ENCODE data around the gene GBX2. TPM values are rescaled to one million over a fixed set of nuclear protein-coding genes. Genes with fewer than 3 reads are reported as not detected.

Gene GBX2
- total RNA-seq, 4 donors from 2014 or later, result not detected

GRCh38 chr2:236171181-236171679, 3.0 kb upstream of the GBX2 start:
- Histone ChIP-seq H3K4me3 (peak overlapping the region in 3 of 4 donors; percentile 3 to 45 (median 13)), H3K4me1 (peaks cover 32 to 79% (median 38%) of the 10 kb centered on the region in 3 donors), H3K9me3 (no peaks in the 10 kb centered on the region), H3K27me3 (peaks cover 53 to 100% (median 71%) of the 10 kb centered on the region in 4 donors), H3K27ac (no peak overlapping the region), H3K36me3 (no peaks in the 10 kb centered on the region)
- intact Hi-C loops (cut with DNase I), result no loop called here
- DNase-seq, result no peak
- 8% methylated on average over 10 to 25 of the region's 27 CpGs for WGBS, 2 donors
- TF ChIP-seq CTCF (IDR thresholded peaks at IDR 0.05) (no peak), POLR2A (IDR thresholded peaks at IDR 0.05) (no peak)

GRCh38 chr2:236170590-236171165, 2.5 kb upstream of the GBX2 start:
- Histone ChIP-seq H3K36me3 (no peaks in the 10 kb centered on the region), H3K4me1 (peaks cover 33 to 81% (median 40%) of the 10 kb centered on the region in 3 donors), H3K9me3 (no peaks in the 10 kb centered on the region), H3K27me3 (peaks cover 58 to 100% (median 77%) of the 10 kb centered on the region in 4 donors), H3K27ac (no peak overlapping the region), H3K4me3 (no peak overlapping the region)
- intact Hi-C loops (cut with DNase I), result no loop called here
- DNase-seq, result no peak
- TF ChIP-seq POLR2A (IDR thresholded peaks at IDR 0.05) (no peak), CTCF (IDR thresholded peaks at IDR 0.05) (no peak)
- 20 to 22% methylated on average over 13 to 17 of the region's 21 CpGs for WGBS, 2 donors

GRCh38 chr2:236169741-236170589, 1.8 kb upstream of the GBX2 start:
- intact Hi-C loops (cut with DNase I), result no loop called here
- peaks cover 33 to 83% (median 40%) of the 10 kb centered on the region in 3 donors for H3K4me1 ChIP-seq

GRCh38 chr2:236169151-236169721, 1.1 kb upstream of the GBX2 start:
- 11 to 15% methylated on average over 24 to 35 of the region's 36 CpGs for WGBS, 2 donors
- peaks cover 37 to 90% (median 47%) of the 10 kb centered on the region in 3 donors for H3K4me1 ChIP-seq
- intact Hi-C loops (cut with DNase I), result no loop called here

More at GRCh38 chr2:236169741-236170589, 1.8 kb upstream of the GBX2 start:
- WGBS, 2 donors, result 9 to 10% methylated on average over 30 to 31 of the region's 38 CpGs
- H3K4me3 ChIP-seq, result no peak overlapping the region
- no peak for DNase-seq
- no peaks in the 10 kb centered on the region for H3K9me3 ChIP-seq
- H3K36me3 ChIP-seq, result no peaks in the 10 kb centered on the region
- H3K27me3 ChIP-seq, result peaks cover 64 to 100% (median 84%) of the 10 kb centered on the region in 4 donors
- H3K27ac ChIP-seq, result no peak overlapping the region
- TF ChIP-seq CTCF (IDR thresholded peaks at IDR 0.05) (no peak), POLR2A (IDR thresholded peaks at IDR 0.05) (no peak)

More at GRCh38 chr2:236169151-236169721, 1.1 kb upstream of the GBX2 start:
- Histone ChIP-seq H3K4me3 (no peak overlapping the region), H3K9me3 (no peaks in the 10 kb centered on the region), H3K27ac (no peak overlapping the region), H3K27me3 (peaks cover 69 to 100% (median 87%) of the 10 kb centered on the region in 4 donors), H3K36me3 (no peaks in the 10 kb centered on the region)
- DNase-seq, result no peak
- TF ChIP-seq CTCF (IDR thresholded peaks at IDR 0.05) (no peak), POLR2A (IDR thresholded peaks at IDR 0.05) (no peak)

Data from esophagus squamous epithelium (tissue), 5 donors.